CD4-positive, alpha-beta memory T cell (primary cell): Measurements from ENCODE around the gene RGL2. TPM values are rescaled to one million over a fixed set of nuclear protein-coding genes. Genes with fewer than 3 reads are reported as not detected.
"Not testable (repeated sequence)": the region's sequence is repeated elsewhere in the genome, so short reads cannot be mapped to it uniquely, and the experiment has no call there.

Source experiments
- CTCF ChIA-PET: fragments of 350-600 bp; sonication (Branson Sonifier 250); formaldehyde crosslinking; loops from one replicate; lab custom pipeline; 2021; ENCODE audit warnings: inconsistent platforms; ENCODE audit not compliant: partially characterized antibody; lab: Charles Lee
- POLR2A ChIA-PET: fragments of 350-600 bp; sonication (Branson Sonifier 250); formaldehyde crosslinking; loops from one replicate; lab custom pipeline; 2021; ENCODE audit not compliant: partially characterized antibody; lab: Charles Lee
- DNase-seq, 5 donors: peaks; one replicate each; pipeline versions ENCODE4 v3.0.0 to v3.0.0-alpha.2; 2020 to 2022; ENCODE audit warnings: mixed read lengths in 1 of 5
- H3K27ac ChIP-seq: one replicate; pipeline ENCODE4 v1.7.0; 2013; ENCODE audit warnings: low read depth, low read length
- H3K27me3 ChIP-seq: 2 replicates; pipeline ENCODE4 v1.7.0; 2013; ENCODE audit warnings: mild to moderate bottlenecking, low read length, moderate library complexity; ENCODE audit not compliant: insufficient read depth
- H3K36me3 ChIP-seq: 2 replicates; pipeline ENCODE4 v1.7.0; 2013; ENCODE audit warnings: mild to moderate bottlenecking, low read length, moderate library complexity; ENCODE audit not compliant: insufficient read depth
- H3K4me1 ChIP-seq: 2 replicates; pipeline ENCODE4 v1.7.0; 2013; ENCODE audit warnings: mild to moderate bottlenecking, low read length, moderate library complexity; ENCODE audit not compliant: insufficient read depth
- H3K4me3 ChIP-seq, 2 donors: one replicate each; pipeline ENCODE4 v1.7.0; 2013; ENCODE audit warnings: low read length in 2 of 2, mild to moderate bottlenecking in 1 of 2
- H3K9me3 ChIP-seq, 2 donors: one replicate each; pipeline ENCODE4 v1.7.0; 2013; ENCODE audit warnings: low read length in 2 of 2, control low read depth in 1 of 2; ENCODE audit not compliant: control insufficient read depth in 1 of 2
- H3K27ac Mint-ChIP-seq, 7 donors: one replicate each; pipeline ENCODE4 v1.8.0; 2020 to 2021; ENCODE audit warnings: mixed read lengths in 7 of 7, mild to moderate bottlenecking in 6 of 7, inconsistent platforms in 3 of 7, moderate library complexity in 3 of 7
- H3K27me3 Mint-ChIP-seq, 2 donors: one replicate each; pipeline ENCODE4 v1.8.0; 2020 to 2021; ENCODE audit warnings: mixed read lengths in 2 of 2
- H3K36me3 Mint-ChIP-seq, 2 donors: one replicate each; pipeline ENCODE4 v1.8.0; 2020 to 2021; ENCODE audit warnings: mixed read lengths in 2 of 2, inconsistent platforms in 1 of 2, mild to moderate bottlenecking in 1 of 2
- H3K4me1 Mint-ChIP-seq, 4 donors: one replicate each; pipeline ENCODE4 v1.8.0; 2020 to 2021; ENCODE audit warnings: mixed read lengths in 4 of 4, mild to moderate bottlenecking in 1 of 4
- H3K4me3 Mint-ChIP-seq, 8 donors: one replicate each; pipeline ENCODE4 v1.8.0; 2020 to 2021; ENCODE audit warnings: mixed read lengths in 8 of 8, mild to moderate bottlenecking in 7 of 8, moderate library complexity in 6 of 8, inconsistent platforms in 3 of 8
- H3K9me3 Mint-ChIP-seq, 8 donors: one replicate each; pipeline ENCODE4 v1.8.0; 2020 to 2021; ENCODE audit warnings: mixed read lengths in 8 of 8, mild to moderate bottlenecking in 5 of 8, inconsistent platforms in 3 of 8, moderate library complexity in 1 of 8
- intact Hi-C: fragments of 100-400 bp; cut with micrococcal nuclease; formaldehyde crosslinking; loops from one replicate; pipeline ENCODE4 v1.15.1; 2023
- polyA plus RNA-seq, 2 donors: library from polyadenylated mRNA; unstranded; fragments of 300-500 nt; fragmentation: Illumina TruSeq; gene quantifications; one replicate each; pipeline ENCODE4 v1.2.3, GENCODE V29; 2021
- total RNA-seq, 2 experiments: library from RNA; stranded (reverse); gene quantifications; one replicate each; pipeline ENCODE4 v1.2.3, GENCODE V29; 2021

Gene RGL2
- total and polyA plus RNA-seq, 4 experiments from 2014 or later = 10.0 to 67.9 (median 39.6) TPM

DNA sequence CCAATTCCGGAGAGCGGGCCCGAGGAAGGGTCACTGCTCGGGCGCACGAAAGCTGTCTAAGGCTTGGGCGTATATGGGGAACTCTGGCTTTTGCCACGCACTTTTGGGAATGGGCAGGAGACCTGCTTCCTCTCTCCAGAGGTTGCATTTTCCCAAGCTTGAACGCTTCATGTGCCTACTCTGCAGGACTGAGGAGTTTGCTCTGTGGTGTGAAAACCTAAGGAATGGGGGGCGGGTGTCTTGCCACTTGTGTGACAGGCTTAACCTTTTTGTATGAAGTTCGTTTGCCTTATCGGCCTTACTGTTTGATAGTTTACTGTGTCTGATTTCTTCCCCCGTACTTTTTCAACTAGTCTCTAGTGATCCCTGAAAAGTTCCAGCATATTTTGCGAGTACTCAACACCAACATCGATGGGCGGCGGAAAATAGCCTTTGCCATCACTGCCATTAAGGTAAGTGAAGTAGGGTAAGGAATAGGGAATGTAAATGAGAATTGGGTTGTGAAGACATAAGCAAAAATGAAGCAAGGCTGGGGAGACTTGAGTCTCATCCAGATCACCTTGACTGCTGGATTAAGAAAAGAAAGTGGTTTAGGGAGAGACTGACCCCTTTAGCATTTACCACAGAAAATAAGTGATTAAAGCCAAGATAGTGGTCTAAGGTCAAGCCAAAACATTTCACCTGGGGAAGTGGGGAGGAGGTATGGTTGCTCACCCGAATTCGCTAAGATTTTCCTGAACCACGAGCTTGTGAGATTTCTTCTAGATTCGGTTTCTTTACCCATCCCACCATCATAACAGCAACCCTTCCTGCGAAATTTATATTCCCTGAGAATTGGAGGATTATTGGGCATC, 26.2 kb downstream of the RGL2 start:
- H3K4me3 Mint-ChIP-seq = peak overlapping the region; percentile 96 to 100 (median 98)
- intact Hi-C loops = loop anchor here (1.0 to 10.0 kb wide), 4 partner anchors 72 to 1298 kb away; partner anchors contain the start of genes CUTA, DXO, RXRB and SLC39A7

DNA sequence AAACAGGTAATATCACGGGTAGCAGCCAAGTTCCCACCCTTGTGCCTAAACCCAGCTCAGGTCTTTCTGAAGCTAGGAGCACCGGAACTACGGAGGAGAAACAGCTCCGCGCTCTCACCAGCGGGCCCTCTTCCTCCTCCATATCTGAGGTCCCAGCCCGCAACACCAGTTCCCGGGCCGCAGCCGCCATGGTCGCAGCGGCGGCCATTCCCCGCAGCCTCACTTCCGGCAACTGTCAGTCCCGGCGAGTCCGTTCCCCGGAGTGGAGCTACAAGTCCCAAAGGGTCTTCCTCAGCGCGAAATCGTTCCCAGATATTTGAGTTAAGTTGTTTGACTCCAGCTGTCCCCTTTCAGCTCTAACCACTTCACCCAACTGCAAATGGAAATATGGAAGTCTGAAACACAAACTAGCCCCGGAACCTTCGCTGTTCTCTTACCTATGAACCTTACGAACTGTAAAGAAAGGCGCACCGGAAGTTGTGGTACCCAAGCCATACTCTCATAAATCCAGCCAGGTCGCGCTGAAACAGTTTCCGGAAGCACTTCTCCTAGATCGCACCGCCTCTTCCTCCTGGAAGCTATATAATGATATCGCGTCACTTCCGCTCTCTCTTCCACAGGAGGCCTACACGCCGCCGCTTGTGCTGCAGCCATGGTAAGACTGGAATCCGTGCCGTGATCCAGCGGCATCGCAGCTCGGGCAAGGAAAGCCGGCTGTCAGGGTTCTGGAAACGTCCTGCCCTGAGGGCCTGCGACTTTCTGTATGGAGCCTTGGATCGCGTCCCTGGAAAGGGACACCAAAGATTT, 27.1 kb downstream of the RGL2 start, which contains the start of the genes RPS18 and VPS52:
Gene RPS18, plus strand, starts transcription at position 608 of the 807 bp plus-strand sequence. Its CDS starts 45 bp downstream, at position 653.
Gene VPS52, minus strand, starts transcription at position 409 of the 807 bp plus-strand sequence. Its CDS starts 201 bp downstream, at position 208.
- intact Hi-C loops = loop anchor here (1.0 to 10.0 kb wide), 10 partner anchors 18 to 1297 kb away; partner anchors contain the start of genes CUTA, DXO, KIFC1 and PFDN6
- Mint-ChIP-seq H3K9me3 (peaks cover 0 to 5% (median 0%) of the 10 kb centered on the region in 8 donors), H3K4me3 (peak within 1 kb of the TSS; percentile 96 to 100 (median 98)), H3K27ac (peak within 1 kb of the TSS; percentile 97 to 100 (median 99)), H3K4me1 (peaks cover 43 to 78% (median 61%) of the 10 kb centered on the region in 4 donors), H3K27me3 (no peaks in the 10 kb centered on the region), H3K36me3 (peaks cover 46 to 82% of the 10 kb centered on the region in 2 donors)
- H3K9me3 ChIP-seq = no peaks in the 10 kb centered on the region
- H3K4me3 ChIP-seq = peak within 1 kb of the TSS; percentile 75 to 90
- ChIA-PET POLR2A (interaction anchor here (0.5 to 5.4 kb wide), 38 partner anchors 9 to 1300 kb away, joined by 3 to 116 read pairs (median 7); partner anchors contain the start of genes BAK1, BRD2, CUTA and DXO), CTCF (interaction anchor here (0.5 to 4.7 kb wide), 11 partner anchors 10 to 119 kb away, joined by 3 to 35 read pairs (median 9); partner anchors contain the start of genes PFDN6, RGL2, TAPBP and WDR46)
- peaks cover 62% of the 10 kb centered on the region for H3K4me1 ChIP-seq
- H3K27me3 ChIP-seq = no peaks in the 10 kb centered on the region
- H3K27ac ChIP-seq = peak within 1 kb of the TSS; percentile 85
- peak; percentile 95 to 98 (median 96) for DNase-seq
- peaks cover 56% of the 10 kb centered on the region for H3K36me3 ChIP-seq

More for the DNA sequence above, 26.2 kb downstream of the RGL2 start:
- peak in 2 of 5 donors; percentile 25 to 46 for DNase-seq
- Histone ChIP-seq H3K4me3 (peak overlapping the region; percentile 75 to 90), H3K27ac (peak overlapping the region; percentile 85), H3K36me3 (peaks cover 48% of the 10 kb centered on the region), H3K4me1 (peaks cover 64% of the 10 kb centered on the region), H3K27me3 (no peaks in the 10 kb centered on the region), H3K9me3 (no peaks in the 10 kb centered on the region)
- Mint-ChIP-seq H3K27me3 (no peaks in the 10 kb centered on the region), H3K27ac (peak overlapping the region; percentile 97 to 100 (median 99)), H3K4me1 (peaks cover 44 to 81% (median 63%) of the 10 kb centered on the region in 4 donors), H3K36me3 (peaks cover 40 to 77% of the 10 kb centered on the region in 2 donors), H3K9me3 (peaks cover 0 to 5% (median 0%) of the 10 kb centered on the region in 8 donors)
- ChIA-PET POLR2A (interaction anchor here (0.5 to 5.4 kb wide), 35 partner anchors 8 to 1301 kb away, joined by 3 to 116 read pairs (median 8); partner anchors contain the start of genes BAK1, BRD2, CUTA and DXO), CTCF (interaction anchor here (1.1 to 4.7 kb wide), 9 partner anchors 11 to 118 kb away, joined by 3 to 35 read pairs (median 10); partner anchors contain the start of genes PFDN6, RGL2, WDR46 and ZBTB22)

DNA sequence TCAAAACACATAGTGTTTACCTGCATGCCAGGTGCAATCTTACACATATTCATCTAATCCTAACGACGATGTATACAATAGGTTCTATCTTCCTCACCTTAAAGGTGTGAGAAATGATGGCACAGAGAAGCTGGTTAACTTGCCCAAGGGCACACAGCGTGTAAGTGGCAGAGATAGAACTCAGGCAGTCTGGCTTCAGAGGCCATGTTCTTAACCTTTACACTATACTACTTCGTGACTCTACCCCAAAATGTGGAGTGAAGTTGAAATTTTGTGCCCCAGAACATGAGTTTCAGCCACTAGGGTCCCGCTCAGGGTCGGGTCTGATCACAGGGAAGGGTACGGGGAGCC, 27.6 kb downstream of the RGL2 start:
- no peak for DNase-seq
- ChIA-PET CTCF (interaction anchor here (1.0 to 4.7 kb wide), 10 partner anchors 10 to 120 kb away, joined by 3 to 35 read pairs (median 10); partner anchors contain the start of genes PFDN6, RGL2, TAPBP and WDR46), POLR2A (interaction anchor here (0.8 to 5.4 kb wide), 33 partner anchors 9 to 1299 kb away, joined by 3 to 116 read pairs (median 8); partner anchors contain the start of genes BAK1, BRD2, CUTA and DXO)
- H3K36me3 ChIP-seq = peaks cover 60% of the 10 kb centered on the region
- Mint-ChIP-seq H3K4me3 (peak overlapping the region; percentile 96 to 100 (median 98)), H3K4me1 (peaks cover 37 to 72% (median 55%) of the 10 kb centered on the region in 4 donors), H3K36me3 (peaks cover 46 to 82% of the 10 kb centered on the region in 2 donors), H3K27ac (peak overlapping the region; percentile 97 to 100 (median 99)), H3K9me3 (peaks cover 0 to 5% (median 0%) of the 10 kb centered on the region in 8 donors), H3K27me3 (no peaks in the 10 kb centered on the region)
- no peaks in the 10 kb centered on the region for H3K9me3 ChIP-seq
- intact Hi-C loops = loop anchor here (1.0 to 10.0 kb wide), 9 partner anchors 18 to 1296 kb away; partner anchors contain the start of genes CUTA, DXO, KIFC1 and PFDN6
- H3K4me3 ChIP-seq = peak overlapping the region; percentile 75 to 90
- peak overlapping the region; percentile 85 for H3K27ac ChIP-seq
- no peaks in the 10 kb centered on the region for H3K27me3 ChIP-seq
- peaks cover 57% of the 10 kb centered on the region for H3K4me1 ChIP-seq

DNA sequence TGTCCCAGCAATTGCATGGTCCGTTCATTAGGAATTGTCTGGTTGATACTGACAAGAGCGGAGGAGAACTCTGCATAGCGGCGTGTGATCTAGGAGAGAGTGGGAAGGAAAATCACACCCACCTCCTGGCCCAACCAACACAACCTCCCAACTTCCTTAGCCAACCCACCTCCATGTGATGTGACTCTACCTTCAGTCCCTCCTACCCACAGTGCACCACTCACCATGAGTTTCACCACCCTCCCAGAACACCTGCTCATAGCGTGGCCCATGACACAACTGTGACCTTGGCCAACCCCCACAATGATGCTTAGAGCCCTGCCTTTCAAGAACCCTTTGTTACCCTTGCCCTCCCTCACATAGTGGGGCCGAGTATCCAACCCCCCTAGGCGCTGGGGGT, 34.7 kb downstream of the RGL2 start:
- Histone ChIP-seq H3K4me1 (no peaks in the 10 kb centered on the region), H3K27ac (no peak overlapping the region), H3K27me3 (no peaks in the 10 kb centered on the region), H3K4me3 (no peak overlapping the region), H3K36me3 (peaks cover 62% of the 10 kb centered on the region), H3K9me3 (no peaks in the 10 kb centered on the region)
- CTCF ChIA-PET = no interaction called here
- no peaks in the 10 kb centered on the region for H3K9me3 Mint-ChIP-seq
- peaks cover 0 to 9% (median under 1%) of the 10 kb centered on the region in 4 donors for H3K4me1 Mint-ChIP-seq
- intact Hi-C loops = no loop called here
- peak overlapping the region in 2 of 7 donors; percentile 53 to 81 for H3K27ac Mint-ChIP-seq
- no peaks in the 10 kb centered on the region for H3K27me3 Mint-ChIP-seq
- H3K4me3 Mint-ChIP-seq = peak overlapping the region in 1 of 8 donors; percentile 25
- DNase-seq = no peak
- peaks cover 59 to 75% of the 10 kb centered on the region in 2 donors for H3K36me3 Mint-ChIP-seq
- POLR2A ChIA-PET = interaction anchor here (0.6 to 0.8 kb wide), 2 partner anchors 18 to 103 kb away, joined by 3 read pairs; no protein-coding TSS in a partner anchor

- DNase-seq, H3K4me1 ChIP-seq, intact Hi-C loops, H3K4me1 Mint-ChIP-seq, H3K4me3 Mint-ChIP-seq, H3K27ac Mint-ChIP-seq, H3K9me3 Mint-ChIP-seq, H3K27me3 ChIP-seq, H3K27me3 Mint-ChIP-seq, H3K27ac ChIP-seq, H3K9me3 ChIP-seq, H3K4me3 ChIP-seq: not testable (repeated sequence)
- POLR2A ChIA-PET = interaction anchor here (0.7 kb wide), 1 partner anchor 62 kb away, joined by 4 read pairs; the partner anchor contains the start of genes RXRB and SLC39A7
- CTCF ChIA-PET = interaction anchor here (2.9 kb wide), 1 partner anchor 9 kb away, joined by 9 read pairs; the partner anchor contains the start of genes RPS18 and VPS52
- H3K36me3 Mint-ChIP-seq = peaks cover 46 to 70% of the 10 kb centered on the region in 2 donors
- peaks cover 47% of the 10 kb centered on the region for H3K36me3 ChIP-seq
These were observed 36.3 kb downstream of the RGL2 start for GRCh38 chr6:33262490-33262889.

DNA sequence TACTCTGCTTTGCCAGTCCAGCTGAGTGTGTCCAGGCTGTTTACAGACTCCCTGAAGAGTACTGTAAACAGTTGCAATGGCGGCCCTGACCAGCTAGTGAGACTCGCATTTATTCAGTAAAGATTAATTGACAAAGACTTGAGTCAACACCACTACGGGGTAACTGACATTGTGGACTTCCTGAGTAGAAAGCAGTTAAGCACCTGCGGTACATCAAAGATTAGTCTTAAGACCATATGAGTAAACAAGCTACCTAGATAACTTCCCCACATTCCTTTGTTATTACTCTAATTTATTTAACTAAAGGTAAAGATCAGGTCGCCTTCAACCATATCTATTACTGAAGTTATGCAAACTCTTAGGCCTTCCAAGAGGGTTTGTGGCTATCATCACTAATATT, 39.7 kb downstream of the RGL2 start:
- Histone ChIP-seq H3K27ac (no peak overlapping the region), H3K9me3 (no peaks in the 10 kb centered on the region), H3K27me3 (no peaks in the 10 kb centered on the region), H3K4me1 (no peaks in the 10 kb centered on the region), H3K4me3 (no peak overlapping the region), H3K36me3 (peaks cover 22% of the 10 kb centered on the region)
- Mint-ChIP-seq H3K4me1 (peaks cover 0 to 4% (median 0%) of the 10 kb centered on the region in 4 donors), H3K4me3 (no peak overlapping the region), H3K36me3 (peaks cover 24 to 42% of the 10 kb centered on the region in 2 donors), H3K27me3 (no peaks in the 10 kb centered on the region), H3K27ac (peak overlapping the region in 1 of 7 donors; percentile 23), H3K9me3 (no peaks in the 10 kb centered on the region)
- no peak for DNase-seq
- CTCF ChIA-PET = interaction anchor here (1.3 kb wide), 1 partner anchor 10 kb away, joined by 4 read pairs; no protein-coding TSS in a partner anchor
- POLR2A ChIA-PET = interaction anchor here (1.7 kb wide), 1 partner anchor 18 kb away, joined by 3 read pairs; the partner anchor contains the start of gene B3GALT4
- intact Hi-C loops = no loop called here
